GM10266 (cell line): Measurements from ENCODE around the gene EPS8L2.

Experiments used
- DNase-seq: peaks from one replicate; pipeline ENCODE4 v3.0.0; 2012; ENCODE audit errors: extremely low spot score
- TF ChIP-seq, protein P1 (sequence below): IDR thresholded peaks from 2 replicates; pipeline ENCODE4 v1.5.1; 2012; ENCODE audit warnings: mild to moderate bottlenecking, low read depth; ENCODE audit not compliant: control insufficient read depth, insufficient read depth; ENCODE audit errors: missing control alignments

EPS8L2 gene

DNA sequence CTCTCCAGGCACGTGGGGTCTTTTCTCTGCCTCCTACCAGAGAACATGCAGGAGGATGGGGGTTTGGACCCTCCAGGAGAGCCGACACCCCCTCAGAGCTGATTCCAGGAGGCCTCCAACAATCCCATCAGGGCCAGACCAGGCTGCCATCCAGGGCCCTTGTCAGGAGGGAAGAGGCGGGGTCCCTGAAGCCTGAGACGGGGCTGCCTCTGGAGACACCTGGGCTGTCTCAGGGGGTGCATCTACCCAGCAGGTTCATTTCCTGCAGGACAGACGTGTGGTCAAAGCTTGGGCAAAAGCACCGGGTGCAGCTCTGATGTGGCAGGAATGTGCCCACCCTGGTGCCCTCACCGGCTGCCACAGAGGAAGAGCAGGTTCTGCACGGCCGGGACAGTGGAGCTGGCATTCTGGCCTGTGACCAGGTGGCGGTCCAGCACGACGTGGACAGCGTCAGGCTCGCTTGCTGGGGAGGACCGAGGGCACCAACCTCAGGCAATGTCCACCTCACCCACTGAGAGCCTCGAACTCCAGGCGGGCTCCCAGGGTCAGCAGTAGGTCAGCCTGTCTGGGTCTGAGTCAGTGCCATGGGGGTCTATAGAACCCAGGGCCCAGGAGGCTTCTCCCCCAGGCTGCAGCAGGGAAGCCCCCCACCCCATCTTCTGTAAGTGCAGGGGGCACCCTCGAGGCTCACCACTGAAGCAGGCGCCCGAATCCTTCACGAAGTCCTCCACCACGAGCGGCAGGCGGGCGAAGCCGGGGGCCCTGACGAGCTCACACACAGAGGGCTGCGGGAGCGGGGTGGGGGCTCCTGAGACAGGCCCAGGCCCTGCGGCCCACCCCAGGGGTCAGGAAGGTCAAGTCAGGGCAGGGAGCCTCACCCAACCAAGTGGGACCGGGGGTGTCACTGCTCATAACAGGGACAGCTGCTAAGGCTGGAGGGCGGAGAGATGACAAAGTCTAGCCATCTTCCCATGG is 64.9 kb downstream of the EPS8L2 start:
- DNase-seq: no peak

DNA sequence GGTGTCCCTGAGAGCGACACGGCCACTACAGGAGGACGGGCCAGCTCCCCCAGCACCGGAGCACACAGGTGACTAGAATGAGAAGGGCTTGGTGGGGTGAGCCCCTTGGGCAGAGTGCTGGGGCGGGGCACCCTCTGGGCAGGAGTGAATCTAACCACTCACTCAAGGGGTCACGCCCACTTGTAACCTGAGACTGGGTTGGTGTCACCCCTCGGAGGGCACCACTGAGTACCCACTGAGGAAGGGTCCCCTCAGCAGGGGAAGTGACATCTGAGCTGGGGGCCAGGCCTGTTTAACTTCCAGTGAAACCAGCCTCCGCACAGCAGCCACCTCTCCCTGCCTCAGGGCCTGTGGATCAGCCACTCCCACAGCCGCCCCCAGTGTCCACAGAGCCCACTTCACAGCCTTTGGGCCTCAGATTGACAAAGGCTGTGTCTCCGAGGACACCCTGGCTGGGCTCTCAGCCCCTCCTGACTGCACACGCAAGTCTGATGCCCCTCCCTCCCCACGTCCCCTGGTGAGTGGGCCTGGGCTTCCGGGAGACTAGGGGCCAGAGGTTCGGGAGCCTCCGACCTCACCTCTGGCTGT is 65.7 kb downstream of the EPS8L2 start:
- TF ChIP-seq, protein P1, sequence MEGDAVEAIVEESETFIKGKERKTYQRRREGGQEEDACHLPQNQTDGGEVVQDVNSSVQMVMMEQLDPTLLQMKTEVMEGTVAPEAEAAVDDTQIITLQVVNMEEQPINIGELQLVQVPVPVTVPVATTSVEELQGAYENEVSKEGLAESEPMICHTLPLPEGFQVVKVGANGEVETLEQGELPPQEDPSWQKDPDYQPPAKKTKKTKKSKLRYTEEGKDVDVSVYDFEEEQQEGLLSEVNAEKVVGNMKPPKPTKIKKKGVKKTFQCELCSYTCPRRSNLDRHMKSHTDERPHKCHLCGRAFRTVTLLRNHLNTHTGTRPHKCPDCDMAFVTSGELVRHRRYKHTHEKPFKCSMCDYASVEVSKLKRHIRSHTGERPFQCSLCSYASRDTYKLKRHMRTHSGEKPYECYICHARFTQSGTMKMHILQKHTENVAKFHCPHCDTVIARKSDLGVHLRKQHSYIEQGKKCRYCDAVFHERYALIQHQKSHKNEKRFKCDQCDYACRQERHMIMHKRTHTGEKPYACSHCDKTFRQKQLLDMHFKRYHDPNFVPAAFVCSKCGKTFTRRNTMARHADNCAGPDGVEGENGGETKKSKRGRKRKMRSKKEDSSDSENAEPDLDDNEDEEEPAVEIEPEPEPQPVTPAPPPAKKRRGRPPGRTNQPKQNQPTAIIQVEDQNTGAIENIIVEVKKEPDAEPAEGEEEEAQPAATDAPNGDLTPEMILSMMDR: no peak
- no peak for DNase-seq

More for the DNA sequence above, 64.9 kb downstream of the EPS8L2 start:
- TF ChIP-seq, protein P1: no peak

DNA sequence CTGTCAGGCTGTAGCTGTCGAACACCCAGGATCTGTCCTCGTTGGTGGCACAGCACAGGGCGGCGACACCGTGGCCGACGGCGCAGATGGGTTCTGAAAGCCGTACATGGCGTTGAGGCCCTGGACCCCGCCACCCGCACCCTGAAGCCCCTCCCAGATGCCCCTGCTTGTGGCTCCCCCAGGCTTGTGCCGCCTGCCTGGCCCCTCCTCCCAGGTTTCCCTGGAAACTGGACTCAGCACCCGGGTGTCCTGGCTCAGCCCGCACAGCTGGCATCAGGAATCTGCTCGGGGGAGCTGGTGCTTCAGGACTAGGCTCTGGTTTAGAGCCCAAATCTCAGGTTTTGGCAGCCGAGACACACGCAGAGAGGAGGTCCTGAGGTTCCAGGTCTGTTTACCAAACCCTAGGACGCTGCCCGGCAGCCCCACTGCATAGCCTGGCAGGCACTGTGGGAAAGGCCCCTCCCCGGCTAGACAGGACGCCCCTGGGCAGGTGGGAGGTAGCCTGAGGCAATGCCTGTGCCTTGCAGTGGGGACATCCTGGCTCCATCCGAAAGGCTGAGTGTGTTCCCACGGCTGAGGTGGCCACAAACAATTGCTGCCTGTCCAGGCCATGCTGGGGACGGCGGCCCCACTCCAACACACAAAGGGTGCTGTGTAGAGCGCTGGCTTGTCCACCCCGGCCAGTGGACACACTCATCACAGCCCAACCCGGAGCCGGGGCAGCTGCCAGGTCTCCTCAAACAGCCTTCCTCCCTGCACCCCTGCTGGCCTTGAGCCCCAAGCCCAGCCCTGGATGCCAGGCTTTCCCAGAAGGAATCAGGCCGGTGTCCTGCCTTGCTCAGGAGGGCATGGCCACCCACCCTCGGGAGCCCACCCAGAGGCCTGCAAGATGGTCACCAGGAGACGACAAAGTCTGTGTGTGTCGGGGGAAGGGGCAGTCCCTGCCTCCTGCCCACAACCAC is 66.7 kb downstream of the EPS8L2 start:
- DNase-seq: no peak
- TF ChIP-seq, protein P1: no peak

DNA sequence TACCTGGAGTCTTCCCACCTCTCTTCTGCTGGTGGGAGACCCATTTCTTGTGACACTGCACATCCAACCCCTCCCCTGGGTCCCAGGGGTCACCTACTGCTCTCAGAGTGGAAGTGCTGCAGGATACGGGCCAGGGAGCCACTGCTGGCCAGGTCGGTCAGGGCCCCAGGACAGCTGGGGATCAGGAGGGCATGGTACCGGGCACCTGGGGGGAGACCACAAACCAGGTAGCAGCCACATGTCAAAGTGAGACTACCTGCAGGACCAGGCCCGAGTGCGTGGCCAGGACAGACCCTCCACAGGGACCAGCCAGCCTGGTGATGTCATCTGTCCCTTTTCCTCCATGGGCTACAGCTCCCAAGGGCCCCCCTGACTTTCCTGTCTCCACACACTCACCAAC is 67.4 kb downstream of the EPS8L2 start:
- no peak for DNase-seq
- TF ChIP-seq, protein P1: no peak

DNA sequence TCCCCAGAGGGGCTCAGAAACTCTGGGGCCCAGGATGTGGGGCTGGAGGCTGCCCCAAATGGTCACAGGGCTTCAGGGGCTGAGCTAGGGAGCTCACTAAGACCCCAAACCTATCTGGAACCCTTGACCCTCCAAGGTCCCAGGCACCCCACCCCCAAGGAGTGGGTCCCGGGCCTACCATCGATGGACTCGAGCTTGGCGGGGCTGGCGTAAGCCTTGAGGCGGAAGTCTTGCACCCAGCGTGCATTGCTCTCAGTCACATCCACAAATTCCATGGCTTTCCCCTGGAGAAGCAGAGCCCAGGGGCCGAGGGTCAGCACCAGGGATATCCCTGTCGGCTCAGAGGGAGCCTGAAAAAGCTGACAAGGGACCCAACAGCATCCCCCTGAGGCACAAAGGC is 67.8 kb downstream of the EPS8L2 start:
- TF ChIP-seq, protein P1: no peak
- DNase-seq: no peak

DNA sequence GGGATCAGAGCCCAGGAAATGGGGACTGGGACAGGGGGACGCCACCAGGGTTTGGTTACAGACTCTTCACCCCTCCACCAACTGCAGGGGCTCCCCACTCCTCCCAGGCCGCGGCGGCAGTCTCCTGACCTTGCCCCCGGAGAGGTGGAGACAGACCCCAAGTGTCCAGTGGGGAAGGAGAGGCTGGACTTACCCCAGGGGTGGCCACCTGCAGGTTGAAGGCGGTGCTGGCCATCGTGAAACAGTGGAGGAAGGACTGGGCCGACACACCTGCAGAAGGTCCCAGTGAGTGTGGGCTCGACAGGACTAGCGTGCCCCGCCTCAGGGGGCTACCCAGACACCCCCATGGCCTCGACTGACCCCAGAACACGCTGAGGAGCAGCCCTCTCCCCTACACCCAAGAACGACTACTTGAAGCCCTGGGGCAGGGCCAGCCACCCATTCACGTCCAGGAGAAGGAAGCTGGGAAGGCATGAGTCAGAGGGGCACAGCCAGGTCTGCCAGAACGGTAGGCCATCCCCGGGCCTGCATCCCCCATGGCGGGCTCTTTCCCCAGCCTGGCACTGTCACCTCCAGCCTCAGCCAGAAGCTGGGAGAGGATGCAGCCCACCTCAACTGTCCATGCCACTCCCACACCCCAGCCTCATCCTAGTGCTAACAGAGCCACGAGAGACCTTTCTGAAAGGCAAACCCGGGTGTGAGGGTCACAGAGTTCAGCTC is 69.0 kb downstream of the EPS8L2 start:
- TF ChIP-seq, protein P1: no peak
- no peak for DNase-seq
